Measurements from ENCODE around the gene KCNMB2. TPM values are rescaled to one million over a fixed set of nuclear protein-coding genes. Genes with fewer than 3 reads are reported as not detected.

The KCNMB2 gene
- total RNA-seq, 1 donor from 2014 or later: 1.2 TPM

GRCh38 chr3:178762385-178762784, 226.1 kb downstream of the KCNMB2 start:
- TF ChIP-seq CTCF (IDR thresholded peaks at IDR 0.05): no peak
- Histone ChIP-seq H3K27me3 (no peaks in the 10 kb centered on the region), H3K4me1 (no peaks in the 10 kb centered on the region), H3K27ac (no peak overlapping the region), H3K4me3 (no peak overlapping the region), H3K36me3 (no peaks in the 10 kb centered on the region), H3K9me3 (no peaks in the 10 kb centered on the region)
- intact Hi-C loops (cut with DNase I): no loop called here
- ATAC-seq (no peak), DNase-seq (no peak)

GRCh38 chr3:178765472-178765871, 229.2 kb downstream of the KCNMB2 start:
- Histone ChIP-seq H3K4me1 (no peaks in the 10 kb centered on the region), H3K36me3 (no peaks in the 10 kb centered on the region), H3K4me3 (no peak overlapping the region), H3K27me3 (no peaks in the 10 kb centered on the region), H3K27ac (no peak overlapping the region), H3K9me3 (no peaks in the 10 kb centered on the region)
- DNase-seq (no peak), ATAC-seq (no peak)
- intact Hi-C loops (cut with DNase I): no loop called here
- TF ChIP-seq CTCF (IDR thresholded peaks at IDR 0.05): no peak

GRCh38 chr3:178767581-178767980, 231.3 kb downstream of the KCNMB2 start:
- H3K27ac ChIP-seq: no peak overlapping the region
- H3K4me1 ChIP-seq: no peaks in the 10 kb centered on the region
- ATAC-seq (no peak), DNase-seq (no peak)
- H3K27me3 ChIP-seq: no peaks in the 10 kb centered on the region
- no peaks in the 10 kb centered on the region for H3K36me3 ChIP-seq
- TF ChIP-seq CTCF (IDR thresholded peaks at IDR 0.05): no peak
- no peaks in the 10 kb centered on the region for H3K9me3 ChIP-seq
- intact Hi-C loops (cut with DNase I): no loop called here
- no peak overlapping the region for H3K4me3 ChIP-seq

- H3K27me3 ChIP-seq: no peaks in the 10 kb centered on the region
- H3K36me3 ChIP-seq: no peaks in the 10 kb centered on the region
- H3K4me1 ChIP-seq: no peaks in the 10 kb centered on the region
- H3K9me3 ChIP-seq: no peaks in the 10 kb centered on the region
- intact Hi-C loops (cut with DNase I): no loop called here
- ATAC-seq (no peak), DNase-seq (no peak)
- no peak overlapping the region for H3K27ac ChIP-seq
- no peak for TF ChIP-seq CTCF (IDR thresholded peaks at IDR 0.05)
- H3K4me3 ChIP-seq: no peak overlapping the region
These were observed 232.0 kb downstream of the KCNMB2 start for GRCh38 chr3:178768072-178768864.

GRCh38 chr3:178771511-178771910, 235.3 kb downstream of the KCNMB2 start:
- Histone ChIP-seq H3K4me1 (no peaks in the 10 kb centered on the region), H3K27me3 (no peaks in the 10 kb centered on the region), H3K9me3 (no peaks in the 10 kb centered on the region), H3K27ac (no peak overlapping the region), H3K36me3 (no peaks in the 10 kb centered on the region), H3K4me3 (no peak overlapping the region)
- intact Hi-C loops (cut with DNase I): no loop called here
- TF ChIP-seq CTCF (IDR thresholded peaks at IDR 0.05): no peak
- DNase-seq (no peak), ATAC-seq (no peak)

All from upper lobe of right lung (tissue), 1 donor.